ENCODE results near the gene CTTNBP2. TPM values are rescaled to one million over a fixed set of nuclear protein-coding genes. Genes with fewer than 3 reads are reported as not detected.

The CTTNBP2 gene
- total and polyA plus RNA-seq, 2 of the 4 experiments (the other 2 are of a cell fraction), result 6.6 to 11.3 TPM

DNA sequence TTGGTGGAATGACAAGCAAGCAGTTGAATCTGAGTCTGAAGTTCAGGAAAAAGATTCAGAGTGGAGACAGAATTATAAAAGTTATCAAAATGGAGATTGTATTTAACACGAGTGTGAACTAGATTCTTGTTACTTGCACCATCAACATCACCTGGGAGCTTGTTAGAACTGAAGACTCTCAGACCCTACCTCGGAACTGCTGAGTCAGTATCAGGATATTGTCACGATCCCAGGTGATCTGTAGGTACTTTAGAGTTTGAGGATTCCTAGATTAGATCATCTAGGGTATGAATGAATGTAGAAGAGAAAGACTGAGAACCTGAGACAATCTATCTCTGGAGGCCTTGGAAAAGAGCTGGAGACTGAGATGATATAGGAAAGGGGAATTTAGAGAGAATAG is 194.1 kb downstream of the CTTNBP2 start:
- H3K79me1 ChIP-seq (ENCODE audit: low read depth in 1 of 2, low read length in 2 of 2), result no peaks in the 10 kb centered on the region
- no peak overlapping the region for H3K18ac ChIP-seq (ENCODE audit: low read depth, low read length)
- peaks cover 7% of the 10 kb centered on the region; the same call in 1 of the 2 replicates for H3K4me1 ChIP-seq (ENCODE audit: control insufficient read depth, insufficient read depth, low read length)
- WGBS, 2 experiments (ENCODE audit: extremely low coverage in 2 of 2, insufficient read length in 1 of 2), result no CpG with 5 or more reads among the region's 3 CpGs
- no peak overlapping the region for H3K27ac ChIP-seq (ENCODE audit: insufficient read depth, low read length)
- no peak overlapping the region for H2BK5ac ChIP-seq (ENCODE audit: low read depth, low read length, poor library complexity, severe bottlenecking)
- H3K14ac ChIP-seq (replicated peaks; ENCODE audit: low read depth, low read length), result no peak overlapping the region
- no peak overlapping the region for H4K5ac ChIP-seq (ENCODE audit: low read depth, low read length)
- no peak overlapping the region for H2BK120ac ChIP-seq (ENCODE audit: low read depth, low read length)
- no peak overlapping the region for H4K91ac ChIP-seq (ENCODE audit: insufficient read depth, low read depth, low read length)
- H2AFZ ChIP-seq (replicated peaks; ENCODE audit: low read length, poor library complexity), result no peak overlapping the region
- CTCF ChIA-PET, result no interaction called here
- H2BK15ac ChIP-seq (ENCODE audit: low read depth, low read length), result no peak overlapping the region; the same call in 2 of the 3 replicates
- H3K4ac ChIP-seq (ENCODE audit: low read depth, low read length), result no peak overlapping the region
- no peak overlapping the region for H4K8ac ChIP-seq (ENCODE audit: low read depth in 2 of 2, low read length in 2 of 2)
- no peak overlapping the region for H3K9ac ChIP-seq (ENCODE audit: low read depth, low read length)
- H3K56ac ChIP-seq (ENCODE audit: extremely low read depth, insufficient read depth, low read length), result no peak overlapping the region
- H4K20me1 ChIP-seq (ENCODE audit: insufficient read depth, low read length), result no peaks in the 10 kb centered on the region
- no peaks in the 10 kb centered on the region for H3K9me1 ChIP-seq (ENCODE audit: insufficient read depth, low read length)
- in situ Hi-C loops (cut with MboI; ENCODE audit: low sequenced_read_pairs) (no loop called here), intact Hi-C loops (cut with micrococcal nuclease) (no loop called here), dilution Hi-C loops (cut with HindIII; ENCODE audit: low sequenced_read_pairs, unreplicated experiment) (no loop called here)
- ATAC-seq (ENCODE audit: low read depth) (no peak), DNase-seq (no peak)
- POLR2A ChIA-PET (ENCODE audit: unreplicated experiment), result no interaction called here
- H2BK20ac ChIP-seq (ENCODE audit: low read depth, low read length), result no peak overlapping the region
- no peaks in the 10 kb centered on the region for H3K9me3 ChIP-seq (ENCODE audit: control insufficient read depth, insufficient read depth, low read length)
- TF ChIP-seq RAD21 (IDR thresholded peaks at IDR 0.05; ENCODE audit: low read length) (no peak), ELK1 (IDR thresholded peaks at IDR 0.05; ENCODE audit: borderline replicate concordance, low read depth, low read length) (no peak), RFX5 (IDR thresholded peaks at IDR 0.05; ENCODE audit: low read depth, low read length) (no peak)
- TF ChIP-seq, protein P1, sequence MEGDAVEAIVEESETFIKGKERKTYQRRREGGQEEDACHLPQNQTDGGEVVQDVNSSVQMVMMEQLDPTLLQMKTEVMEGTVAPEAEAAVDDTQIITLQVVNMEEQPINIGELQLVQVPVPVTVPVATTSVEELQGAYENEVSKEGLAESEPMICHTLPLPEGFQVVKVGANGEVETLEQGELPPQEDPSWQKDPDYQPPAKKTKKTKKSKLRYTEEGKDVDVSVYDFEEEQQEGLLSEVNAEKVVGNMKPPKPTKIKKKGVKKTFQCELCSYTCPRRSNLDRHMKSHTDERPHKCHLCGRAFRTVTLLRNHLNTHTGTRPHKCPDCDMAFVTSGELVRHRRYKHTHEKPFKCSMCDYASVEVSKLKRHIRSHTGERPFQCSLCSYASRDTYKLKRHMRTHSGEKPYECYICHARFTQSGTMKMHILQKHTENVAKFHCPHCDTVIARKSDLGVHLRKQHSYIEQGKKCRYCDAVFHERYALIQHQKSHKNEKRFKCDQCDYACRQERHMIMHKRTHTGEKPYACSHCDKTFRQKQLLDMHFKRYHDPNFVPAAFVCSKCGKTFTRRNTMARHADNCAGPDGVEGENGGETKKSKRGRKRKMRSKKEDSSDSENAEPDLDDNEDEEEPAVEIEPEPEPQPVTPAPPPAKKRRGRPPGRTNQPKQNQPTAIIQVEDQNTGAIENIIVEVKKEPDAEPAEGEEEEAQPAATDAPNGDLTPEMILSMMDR (conservative IDR thresholded peaks at IDR 0.05; ENCODE audit: low read depth, low read length), result no peak
- H3K36me3 ChIP-seq (ENCODE audit: control insufficient read depth, insufficient read depth, low read length), result no peaks in the 10 kb centered on the region
- peaks cover 14% of the 10 kb centered on the region for H3K27me3 ChIP-seq (ENCODE audit: control insufficient read depth, insufficient read depth, low read length)
- no TSS peak for BruUV-seq (replicated peaks)
- no peak overlapping the region for H2AK9ac ChIP-seq (replicated peaks; ENCODE audit: low read depth, low read length, poor library complexity)
- H3K4me2 ChIP-seq (ENCODE audit: low read depth, low read length), result no peak overlapping the region
- no peak overlapping the region for H3K4me3 ChIP-seq (ENCODE audit: insufficient read depth, low read depth, low read length)
- H3K23ac ChIP-seq (ENCODE audit: low read depth, low read length), result no peak overlapping the region
- H2AK5ac ChIP-seq (ENCODE audit: low read depth, low read length), result no peak overlapping the region
